ENCODE measurements around the gene CASP3.

Gene CASP3

GRCh38 chr4:184590196-184590595 is 59.1 kb downstream of the CASP3 start:
- TF ChIP-seq YY1 (IDR thresholded peaks at IDR 0.05; ENCODE audit: low read depth): no peak
- no peak for TF ChIP-seq TEAD4 (IDR thresholded peaks at IDR 0.05)
- no peak for TF ChIP-seq USF1 (IDR thresholded peaks at IDR 0.05)
- TF ChIP-seq ZBTB7A (IDR thresholded peaks at IDR 0.05; ENCODE audit: low read depth): no peak
- no peak for TF ChIP-seq CEBPB (IDR thresholded peaks at IDR 0.05)
- TF ChIP-seq REST (IDR thresholded peaks at IDR 0.05; ENCODE audit: low read depth): no peak
- TF ChIP-seq MAX (IDR thresholded peaks at IDR 0.05): no peak
- TF ChIP-seq TCF12 (IDR thresholded peaks at IDR 0.05; ENCODE audit: low read depth): no peak
- TF ChIP-seq FOXM1 (IDR thresholded peaks at IDR 0.05; ENCODE audit: borderline replicate concordance, low read depth): no peak
- TF ChIP-seq NFIC (IDR thresholded peaks at IDR 0.05): no peak
- no peak for TF ChIP-seq CREB1 (IDR thresholded peaks at IDR 0.05; ENCODE audit: low read depth)

GRCh38 chr4:184588893-184589292 is 60.4 kb downstream of the CASP3 start:
- TF ChIP-seq TEAD4 (IDR thresholded peaks at IDR 0.05): no peak
- TF ChIP-seq REST (IDR thresholded peaks at IDR 0.05; ENCODE audit: low read depth): no peak
- no peak for TF ChIP-seq TAF1 (IDR thresholded peaks at IDR 0.05; ENCODE audit: low read depth)
- no peak for TF ChIP-seq RAD21 (IDR thresholded peaks at IDR 0.05; ENCODE audit: low read depth)
- no peak for TF ChIP-seq EGR1 (IDR thresholded peaks at IDR 0.05)
- TF ChIP-seq NFIC (IDR thresholded peaks at IDR 0.05): no peak
- TF ChIP-seq TCF12 (IDR thresholded peaks at IDR 0.05; ENCODE audit: low read depth): no peak

GRCh38 chr4:184587701-184588100 is 61.5 kb downstream of the CASP3 start:
- no peak for TF ChIP-seq TCF12 (IDR thresholded peaks at IDR 0.05; ENCODE audit: low read depth)
- no peak for TF ChIP-seq ZBTB7A (IDR thresholded peaks at IDR 0.05; ENCODE audit: low read depth)
- no peak for TF ChIP-seq MAX (IDR thresholded peaks at IDR 0.05)
- TF ChIP-seq TEAD4 (IDR thresholded peaks at IDR 0.05): no peak
- no peak for TF ChIP-seq NFIC (IDR thresholded peaks at IDR 0.05)
- TF ChIP-seq CREB1 (IDR thresholded peaks at IDR 0.05; ENCODE audit: low read depth): no peak
- no peak for TF ChIP-seq EP300 (IDR thresholded peaks at IDR 0.05; ENCODE audit: borderline replicate concordance)

- TF ChIP-seq EGR1 (IDR thresholded peaks at IDR 0.05): no peak
- TF ChIP-seq RAD21 (IDR thresholded peaks at IDR 0.05; ENCODE audit: low read depth): no peak
- no peak for TF ChIP-seq REST (IDR thresholded peaks at IDR 0.05; ENCODE audit: low read depth)
- TF ChIP-seq CREB1 (IDR thresholded peaks at IDR 0.05; ENCODE audit: low read depth): no peak
- TF ChIP-seq YY1 (IDR thresholded peaks at IDR 0.05; ENCODE audit: low read depth): no peak
- no peak for TF ChIP-seq CEBPB (IDR thresholded peaks at IDR 0.05)
- TF ChIP-seq TEAD4 (IDR thresholded peaks at IDR 0.05): no peak
- no peak for TF ChIP-seq MAX (IDR thresholded peaks at IDR 0.05)
- no peak for TF ChIP-seq TCF12 (IDR thresholded peaks at IDR 0.05; ENCODE audit: low read depth)
- TF ChIP-seq EP300 (IDR thresholded peaks at IDR 0.05; ENCODE audit: borderline replicate concordance): no peak
- no peak for TF ChIP-seq TAF1 (IDR thresholded peaks at IDR 0.05; ENCODE audit: low read depth)
- no peak for TF ChIP-seq FOXM1 (IDR thresholded peaks at IDR 0.05; ENCODE audit: borderline replicate concordance, low read depth)
- TF ChIP-seq USF1 (IDR thresholded peaks at IDR 0.05): no peak
- TF ChIP-seq NFIC (IDR thresholded peaks at IDR 0.05): no peak
Measured at GRCh38 chr4:184587221-184587620, 62.0 kb downstream of the CASP3 start.
